H1 (cell line): ENCODE data around the gene PDE1C. TPM values are rescaled to one million over a fixed set of nuclear protein-coding genes. Genes with fewer than 3 reads are reported as not detected.
A peak's percentile ranks its signal among the peaks of the same experiment; 100 is the strongest.

ENCODE experiments used
- CTCF ChIA-PET: fragments of 300-600 bp; sonication (Branson Sonifier 250); formaldehyde crosslinking; loops from one replicate; lab custom pipeline; 2021; ENCODE audit not compliant: partially characterized antibody; lab: Charles Lee
- POLR2A ChIA-PET: fragments of 300-600 bp; sonication (Branson Sonifier 250); formaldehyde crosslinking; loops from one replicate; lab custom pipeline; 2021; ENCODE audit warnings: inconsistent platforms; ENCODE audit not compliant: partially characterized antibody; lab: Charles Lee
- DNase-seq, 2 experiments: peaks; one replicate each; pipeline versions ENCODE4 v3.0.0 to v3.0.0-alpha.2; 2010 to 2022; ENCODE audit warnings: low spot score in 2 of 2, low read depth in 1 of 2, mixed read lengths in 1 of 2
- FAIRE-seq: peaks from 2 replicates; lab custom pipeline; 2011; peaks lifted over from hg19 to GRCh38; lab: Jason Lieb, UNC
- H2AFZ ChIP-seq: 2 replicates; pipeline ENCODE4 v1.8.1; 2012; ENCODE audit warnings: low read length, inconsistent platforms
- H2AK5ac ChIP-seq: 2 replicates; pipeline ENCODE4 v1.6.1; 2013; ENCODE audit warnings: low read depth, low read length
- H2BK120ac ChIP-seq: replicated peaks from 2 replicates; pipeline ENCODE3; 2013; ENCODE audit warnings: low read depth, low read length, inconsistent platforms
- H2BK12ac ChIP-seq: 2 replicates; pipeline ENCODE4 v1.6.1; 2013; ENCODE audit warnings: low read depth, low read length
- H2BK15ac ChIP-seq: 2 replicates; pipeline ENCODE4 v1.6.1; 2013; ENCODE audit warnings: low read length
- H2BK20ac ChIP-seq: 2 replicates; pipeline ENCODE4 v1.6.1; 2013; ENCODE audit warnings: low read length
- H2BK5ac ChIP-seq: 2 replicates; pipeline ENCODE4 v1.6.1; 2013; ENCODE audit warnings: low read depth, low read length
- H3K14ac ChIP-seq: 2 replicates; pipeline ENCODE4 v1.6.1; 2013; ENCODE audit warnings: inconsistent platforms; ENCODE audit not compliant: insufficient read length
- H3K18ac ChIP-seq: 2 replicates; pipeline ENCODE4 v1.6.1; 2013; ENCODE audit warnings: low read length; ENCODE audit errors: extremely low read depth
- H3K23ac ChIP-seq: 2 replicates; pipeline ENCODE4 v1.6.1; 2013; ENCODE audit warnings: inconsistent platforms; ENCODE audit not compliant: insufficient read length
- H3K23me2 ChIP-seq: 2 replicates; pipeline ENCODE4 v1.6.1; 2013; ENCODE audit warnings: low read depth, low read length
- H3K27ac ChIP-seq: 2 replicates; pipeline ENCODE4 v1.6.1; 2011; ENCODE audit warnings: low read depth, low read length, inconsistent platforms
- H3K27me3 ChIP-seq, 4 experiments: replicated peaks in 1 of 4; 1 replicate in 1 of 4; 2 replicates in 3 of 4; pipeline versions ENCODE4 v1.6.1 to v1.8.1; 2011 to 2013; ENCODE audit warnings: low read length in 3 of 4, mild to moderate bottlenecking in 3 of 4, inconsistent platforms in 2 of 4, mixed read lengths in 2 of 4, moderate library complexity in 1 of 4; ENCODE audit not compliant: control insufficient read depth in 3 of 4, insufficient read depth in 3 of 4; ENCODE audit errors: extremely low read depth in 1 of 4
- H3K36me3 ChIP-seq, 4 experiments: 2 replicates each; pipeline versions ENCODE4 v1.6.1 to v1.8.1; 2011 to 2013; ENCODE audit warnings: mild to moderate bottlenecking in 4 of 4, low read length in 3 of 4, moderate library complexity in 2 of 4, control low read depth in 1 of 4, inconsistent platforms in 1 of 4; ENCODE audit not compliant: insufficient read depth in 4 of 4, control insufficient read depth in 2 of 4
- H3K4ac ChIP-seq: replicated peaks from 2 replicates; pipeline ENCODE3; 2013; ENCODE audit warnings: low read length, low read depth, mixed read lengths, inconsistent platforms; ENCODE audit not compliant: insufficient read length
- H3K4me1 ChIP-seq, 4 experiments: replicated peaks in 1 of 4; 1 replicate in 1 of 4; 2 replicates in 3 of 4; pipeline versions ENCODE4 v1.6.1 to v1.8.1; 2011 to 2013; ENCODE audit warnings: low read length in 3 of 4, inconsistent platforms in 2 of 4, mixed read lengths in 1 of 4; ENCODE audit not compliant: insufficient read depth in 4 of 4, control insufficient read depth in 3 of 4
- H3K4me2 ChIP-seq, 2 experiments: 2 replicates each; pipeline versions ENCODE4 v1.6.1 to v1.8.1; 2011 to 2013; ENCODE audit warnings: low read depth in 2 of 2, low read length in 2 of 2, control low read depth in 1 of 2, inconsistent platforms in 1 of 2, mild to moderate bottlenecking in 1 of 2; ENCODE audit not compliant: insufficient read depth in 1 of 2
- H3K4me3 ChIP-seq, 4 experiments: fragments of 200-600, 300-600 bp in 1 of 4; sonication (generic), shearing (Covaris generic), sonication (Bioruptor Twin) in 1 of 4; 2 replicates each; pipeline versions ENCODE4 v1.5.1 to v1.8.1; 2011 to 2016; ENCODE audit warnings: low read length in 4 of 4, low read depth in 3 of 4, control low read depth in 2 of 4, inconsistent platforms in 2 of 4, mild to moderate bottlenecking in 2 of 4, mixed read lengths in 1 of 4, moderate library complexity in 1 of 4; ENCODE audit not compliant: insufficient read depth in 2 of 4; ENCODE audit errors: extremely low read depth in 1 of 4
- H3K56ac ChIP-seq: replicated peaks from 2 replicates; pipeline ENCODE3; 2013; ENCODE audit warnings: low read depth, mild to moderate bottlenecking, mixed read lengths, low read length, inconsistent platforms; ENCODE audit not compliant: insufficient read length
- H3K79me1 ChIP-seq: 2 replicates; pipeline ENCODE4 v1.6.1; 2013; ENCODE audit warnings: low read depth, low read length, control low read depth
- H3K79me2 ChIP-seq, 2 experiments: 2 replicates each; pipeline versions ENCODE4 v1.6.1 to v1.8.1; 2012 to 2013; ENCODE audit warnings: low read length in 2 of 2, mild to moderate bottlenecking in 2 of 2, inconsistent platforms in 1 of 2; ENCODE audit not compliant: insufficient read depth in 2 of 2, control insufficient read depth in 1 of 2
- H3K9ac ChIP-seq, 4 experiments: replicated peaks in 1 of 4; 1 replicate in 1 of 4; 2 replicates in 3 of 4; pipeline versions ENCODE4 v1.6.1 to v1.8.1; 2011 to 2013; ENCODE audit warnings: low read depth in 3 of 4, low read length in 3 of 4, control low read depth in 2 of 4, mild to moderate bottlenecking in 2 of 4, moderate library complexity in 2 of 4, inconsistent platforms in 1 of 4; ENCODE audit errors: extremely low read depth in 1 of 4
- H3K9me3 ChIP-seq, 2 experiments: 2 replicates each; pipeline versions ENCODE4 v1.6.1 to v1.8.1; 2012 to 2013; ENCODE audit warnings: mild to moderate bottlenecking in 2 of 2, moderate library complexity in 2 of 2, control low read depth in 1 of 2, inconsistent platforms in 1 of 2, low read depth in 1 of 2, low read length in 1 of 2, mixed read lengths in 1 of 2; ENCODE audit not compliant: insufficient read depth in 2 of 2
- H4K20me1 ChIP-seq, 2 experiments: replicated peaks in 1 of 2; 2 replicates each; pipeline versions ENCODE3 to v1.8.1; 2011 to 2013; ENCODE audit warnings: inconsistent platforms in 2 of 2, low read length in 2 of 2, mild to moderate bottlenecking in 1 of 2; ENCODE audit not compliant: insufficient read depth in 2 of 2, control insufficient read depth in 1 of 2
- H4K5ac ChIP-seq: 2 replicates; pipeline ENCODE4 v1.6.1; 2013; ENCODE audit warnings: low read length, low read depth, mixed read lengths, inconsistent platforms; ENCODE audit not compliant: insufficient read length
- H4K8ac ChIP-seq: 2 replicates; pipeline ENCODE4 v1.8.0; 2013; ENCODE audit warnings: mild to moderate bottlenecking, moderate library complexity, low read length, inconsistent platforms; ENCODE audit not compliant: insufficient read depth; ENCODE audit errors: extremely low read depth
- H4K91ac ChIP-seq: replicated peaks from 2 replicates; pipeline ENCODE3; 2013; ENCODE audit warnings: low read length, mixed read lengths, inconsistent platforms; ENCODE audit not compliant: insufficient read length
- CEBPB ChIP-seq: IDR thresholded peaks from 2 replicates; pipeline ENCODE4 v1.6.1; 2012; ENCODE audit warnings: low read depth, low read length
- EZH2 ChIP-seq: fragments of 200-600 bp; sonication (generic); IDR thresholded peaks from 2 replicates; pipeline ENCODE4 v1.7.1; 2012; ENCODE audit warnings: low read depth, mild to moderate bottlenecking, moderate library complexity, low read length, inconsistent platforms; ENCODE audit not compliant: severe bottlenecking
- FOSL1 ChIP-seq: IDR thresholded peaks from 2 replicates; pipeline ENCODE4 v1.6.1; 2011; ENCODE audit warnings: mild to moderate bottlenecking, low read depth, low read length, moderate library complexity; ENCODE audit not compliant: insufficient read depth
- GABPA ChIP-seq: IDR thresholded peaks from 2 replicates; pipeline ENCODE4 v1.6.1; 2011; ENCODE audit warnings: mild to moderate bottlenecking, low read length, moderate library complexity, borderline replicate concordance; ENCODE audit not compliant: insufficient read depth
- NANOG ChIP-seq: IDR thresholded peaks from 2 replicates; pipeline ENCODE4 v1.6.1; 2011; ENCODE audit warnings: low read length, low read depth, mild to moderate bottlenecking, inconsistent platforms; ENCODE audit not compliant: insufficient read depth, poor library complexity, severe bottlenecking
- POLR2AphosphoS5 ChIP-seq: IDR thresholded peaks from 2 replicates; pipeline ENCODE4 v1.6.1; 2011; ENCODE audit warnings: low read depth, low read length
- POU5F1 ChIP-seq: IDR thresholded peaks from 2 replicates; pipeline ENCODE4 v1.6.1; 2011; ENCODE audit warnings: low read depth, mild to moderate bottlenecking, low read length, moderate library complexity
- SIX5 ChIP-seq: IDR thresholded peaks from 2 replicates; pipeline ENCODE4 v1.6.1; 2011; ENCODE audit warnings: mild to moderate bottlenecking, low read depth, low read length
- TEAD4 ChIP-seq: IDR thresholded peaks from 2 replicates; pipeline ENCODE4 v1.6.1; 2012; ENCODE audit warnings: low read depth, low read length, inconsistent platforms, mixed read lengths
- USF2 ChIP-seq: IDR thresholded peaks from 2 replicates; pipeline ENCODE4 v1.6.1; 2011; ENCODE audit warnings: low read length, improper control_type of control experiment
- WGBS, 2 experiments: shearing (Covaris generic) in 1 of 2; methylation state at CpG; one replicate each; pipeline versions ENCODE4 v1.1.6 to v1.1.7; 2013 to 2015; ENCODE audit warnings: low lambda C conversion rate in 2 of 2, mixed read lengths in 2 of 2, inconsistent platforms in 1 of 2, low coverage in 1 of 2, missing lambda C conversion rate in 1 of 2; ENCODE audit not compliant: insufficient replicate concordance in 2 of 2, insufficient coverage in 1 of 2, insufficient read length in 1 of 2; ENCODE audit errors: extremely low coverage in 1 of 2, missing lambda C conversion rate in 1 of 2; 5-methylcytosine and 5-hydroxymethylcytosine counted together
- polyA plus RNA-seq, 7 experiments: library from polyadenylated mRNA; depleted of rRNA in 3 of 7; stranded (reverse) in 5 of 7; unstranded in 2 of 7; fragments of >200 nt in 5 of 7; fragments of 200-250 nt in 2 of 7; gene quantifications; 1 replicate in 5 of 7; 2 replicates in 1 of 7; 4 replicates in 1 of 7; pipeline versions ENCODE4 v1.2.1 to v1.2.3, GENCODE V29; 2011 to 2013; ENCODE audit warnings: missing spikeins in 2 of 7, mixed read lengths in 2 of 7
- total RNA-seq: library from RNA; stranded (reverse); fragmentation: NEBNext Ultra II Directional; extraction: Animal tissue kit (Norgen Biotek cat#: 25700); gene quantifications from 2 replicates; pipeline ENCODE4 v1.2.1, GENCODE V29; 2021

Gene PDE1C
- total and polyA plus RNA-seq, 2 of the 8 experiments (the other 6 are each of a cell fraction or from before 2014, with no cell fraction given), result 0.11 to 1.1 TPM

- Histone ChIP-seq H3K36me3 (no peaks in the 10 kb centered on the region), H3K27ac (no peak overlapping the region), H3K4ac (no peak overlapping the region), H2BK15ac (no peak overlapping the region), H2BK120ac (no peak overlapping the region), H2BK20ac (no peak overlapping the region), H3K9ac (no peak overlapping the region), H2AFZ (no peak overlapping the region), H3K9me3 (no peaks in the 10 kb centered on the region), H4K5ac (no peak overlapping the region), H3K4me3 (no peak overlapping the region), H2BK5ac (no peak overlapping the region), H3K27me3 (peaks cover 0 to 1% (median 0%) of the 10 kb centered on the region in 4 experiments; a peak in 1 of 7 replicates), H3K79me2 (no peaks in the 10 kb centered on the region), H2BK12ac (no peak overlapping the region), H4K8ac (no peak overlapping the region), H4K91ac (no peak overlapping the region), H3K23me2 (no peaks in the 10 kb centered on the region), H3K18ac (no peak overlapping the region), H3K23ac (no peak overlapping the region), H4K20me1 (no peaks in the 10 kb centered on the region), H3K79me1 (no peaks in the 10 kb centered on the region), H3K14ac (no peak overlapping the region), H3K4me2 (no peak overlapping the region), H3K56ac (peak overlapping the region; percentile 25), H2AK5ac (no peak overlapping the region), H3K4me1 (peaks cover 0 to 6% (median 0%) of the 10 kb centered on the region in 4 experiments; a peak in 3 of 7 replicates)
- DNase-seq, result no peak
- no peak for TF ChIP-seq NANOG
- no peak for TF ChIP-seq FOSL1
- no peak for TF ChIP-seq USF2
- TF ChIP-seq CEBPB, result no peak
- no peak for TF ChIP-seq POLR2AphosphoS5
- no peak for TF ChIP-seq POU5F1
- TF ChIP-seq TEAD4, result no peak
- TF ChIP-seq SIX5, result no peak
- no peak for TF ChIP-seq EZH2
- no peak for TF ChIP-seq GABPA
- ChIA-PET POLR2A (no interaction called here), CTCF (interaction anchor here (0.7 to 2.9 kb wide), 3 partner anchors 229 to 805 kb away, joined by 3 to 9 read pairs (median 3); no protein-coding TSS in a partner anchor)
- WGBS, 2 experiments, result 88% methylated on average over 3 of the region's 3 CpGs; no CpG with 5 or more reads in 1 of the 2 experiments
- FAIRE-seq, result no peak
These were observed 26.5 kb downstream of the PDE1C start for GRCh38 chr7:32043688-32044087.
